Neuronal stem cell (in vitro differentiated cells): ENCODE results near the gene TBX2. TPM values are rescaled to one million over a fixed set of nuclear protein-coding genes. Genes with fewer than 3 reads are reported as not detected.

Experiments
- DNase-seq: peaks from one replicate; pipeline ENCODE4 v3.0.0-alpha.2; 2013; ENCODE audit warnings: low spot score
- H2AFZ ChIP-seq: one replicate; pipeline ENCODE4 v1.6.1; 2013; ENCODE audit warnings: mild to moderate bottlenecking, low read length, inconsistent platforms
- H2AK5ac ChIP-seq: 2 replicates; pipeline ENCODE4 v1.6.1; 2013; ENCODE audit warnings: low read depth, mild to moderate bottlenecking, inconsistent platforms, low read length, moderate library complexity, mixed read lengths
- H2BK120ac ChIP-seq: 2 replicates; pipeline ENCODE4 v1.6.1; 2013; ENCODE audit warnings: low read depth, mild to moderate bottlenecking, inconsistent platforms, low read length, moderate library complexity, mixed read lengths
- H2BK12ac ChIP-seq: one replicate; pipeline ENCODE4 v1.6.1; 2013; ENCODE audit warnings: low read length, inconsistent platforms
- H2BK15ac ChIP-seq: 2 replicates; pipeline ENCODE4 v1.6.1; 2013; ENCODE audit warnings: mild to moderate bottlenecking, low read length, inconsistent platforms, mixed read lengths
- H2BK5ac ChIP-seq: one replicate; pipeline ENCODE4 v1.6.1; 2013; ENCODE audit warnings: inconsistent platforms, mild to moderate bottlenecking, low read length, moderate library complexity
- H3K14ac ChIP-seq: one replicate; pipeline ENCODE4 v1.6.1; 2013; ENCODE audit warnings: low read length, inconsistent platforms
- H3K18ac ChIP-seq: 2 replicates; pipeline ENCODE4 v1.6.1; 2013; ENCODE audit warnings: low read length, inconsistent platforms
- H3K23ac ChIP-seq: 2 replicates; pipeline ENCODE4 v1.6.1; 2013; ENCODE audit warnings: low read depth, mild to moderate bottlenecking, mixed read lengths, low read length, inconsistent platforms; ENCODE audit not compliant: poor library complexity
- H3K27ac ChIP-seq: replicated peaks from 3 replicates; pipeline ENCODE4 v1.5.1; 2013; ENCODE audit warnings: low read length, inconsistent platforms
- H3K27me3 ChIP-seq, 3 experiments: 2 replicates each; pipeline ENCODE4 v1.6.1; 2013; ENCODE audit warnings: low read length in 3 of 3, mild to moderate bottlenecking in 2 of 3, inconsistent platforms in 1 of 3, low read depth in 1 of 3, mixed read lengths in 1 of 3, moderate library complexity in 1 of 3; ENCODE audit not compliant: control insufficient read depth in 3 of 3, insufficient read depth in 3 of 3
- H3K36me3 ChIP-seq, 2 donors: replicated peaks in 1 of 2; 2 replicates each; pipeline ENCODE4 v1.6.1; 2013; ENCODE audit warnings: low read length in 2 of 2; ENCODE audit not compliant: control insufficient read depth in 2 of 2, insufficient read depth in 2 of 2
- H3K4ac ChIP-seq: 2 replicates; pipeline ENCODE4 v1.6.1; 2013; ENCODE audit warnings: inconsistent platforms, mild to moderate bottlenecking, low read length, moderate library complexity
- H3K4me1 ChIP-seq, 2 donors: 1 replicate in 1 of 2; 2 replicates in 1 of 2; pipeline ENCODE4 v1.6.1; 2013; ENCODE audit warnings: low read length in 2 of 2, low read depth in 1 of 2; ENCODE audit not compliant: control insufficient read depth in 2 of 2, insufficient read depth in 1 of 2
- H3K4me2 ChIP-seq: one replicate; pipeline ENCODE4 v1.6.1; 2013; ENCODE audit warnings: mild to moderate bottlenecking, low read length, inconsistent platforms; ENCODE audit not compliant: insufficient read depth, poor library complexity, severe bottlenecking
- H3K4me3 ChIP-seq, 2 donors: 2 replicates each; pipeline ENCODE4 v1.5.1; 2013; ENCODE audit warnings: low read length in 2 of 2, mild to moderate bottlenecking in 2 of 2, inconsistent platforms in 1 of 2, moderate library complexity in 1 of 2
- H3K79me1 ChIP-seq: one replicate; pipeline ENCODE4 v1.6.1; 2013; ENCODE audit warnings: low read depth, mild to moderate bottlenecking, inconsistent platforms, low read length, moderate library complexity
- H3K9ac ChIP-seq: one replicate; pipeline ENCODE4 v1.6.1; 2013; ENCODE audit warnings: mild to moderate bottlenecking, low read depth, low read length, inconsistent platforms; ENCODE audit not compliant: poor library complexity
- H3K9me3 ChIP-seq, 2 donors: replicated peaks in 1 of 2; 2 replicates each; pipeline versions ENCODE3 to v1.6.1; 2013; ENCODE audit warnings: low read length in 2 of 2, mild to moderate bottlenecking in 2 of 2, inconsistent platforms in 1 of 2, low read depth in 1 of 2, mixed read lengths in 1 of 2, moderate library complexity in 1 of 2; ENCODE audit not compliant: control insufficient read depth in 2 of 2, insufficient read depth in 1 of 2
- H4K8ac ChIP-seq: one replicate; pipeline ENCODE4 v1.6.1; 2013; ENCODE audit warnings: low read depth, mild to moderate bottlenecking, inconsistent platforms, low read length, moderate library complexity
- H4K91ac ChIP-seq: one replicate; pipeline ENCODE4 v1.6.1; 2013; ENCODE audit warnings: low read length, low read depth, mild to moderate bottlenecking, inconsistent platforms; ENCODE audit not compliant: poor library complexity
- WGBS, 2 donors: extraction: QIAGEN DNeasy Blood & Tissue Kit; methylation state at CpG; one replicate each; pipeline ENCODE4 v1.1.7; 2013; ENCODE audit warnings: missing lambda C conversion rate in 2 of 2, mixed read lengths in 1 of 2; ENCODE audit not compliant: insufficient read length in 2 of 2, insufficient replicate concordance in 1 of 2; ENCODE audit errors: extremely low coverage in 2 of 2; 5-methylcytosine and 5-hydroxymethylcytosine counted together
- polyA plus RNA-seq, 2 experiments: library from polyadenylated mRNA; stranded (reverse); fragments of 200-250 nt; gene quantifications; one replicate each; pipeline ENCODE4 v1.2.3, GENCODE V29; 2013

The TBX2 gene
- polyA plus RNA-seq (2013, experiment 1 of 2), result not detected
- polyA plus RNA-seq (2013, experiment 2 of 2), result not detected

- no peaks in the 10 kb centered on the region for H3K36me3 ChIP-seq
- H3K18ac ChIP-seq, result peak within 1 kb of the TSS; percentile 80
- no peak within 1 kb of the TSS for H2BK12ac ChIP-seq
- H3K23ac ChIP-seq, result peak within 1 kb of the TSS; percentile 91
- no peak within 1 kb of the TSS for H2AK5ac ChIP-seq
- peaks cover 8 to 9% of the 10 kb centered on the region in 2 donors for H3K4me1 ChIP-seq
- H3K4ac ChIP-seq, result no peak within 1 kb of the TSS
- peaks cover 4% of the 10 kb centered on the region for H3K79me1 ChIP-seq
- H4K91ac ChIP-seq, result no peak within 1 kb of the TSS
- H2BK5ac ChIP-seq, result peak within 1 kb of the TSS; percentile 53
- WGBS, 2 donors, result no CpG with 5 or more reads among the region's 98 CpGs
- no peak within 1 kb of the TSS for H4K8ac ChIP-seq
- DNase-seq, result no peak
- H3K9ac ChIP-seq, result no peak within 1 kb of the TSS
- peak within 1 kb of the TSS; percentile 94 for H2AFZ ChIP-seq
- H3K4me2 ChIP-seq, result peak within 1 kb of the TSS; percentile 89
- no peak within 1 kb of the TSS for H3K14ac ChIP-seq
- H3K4me3 ChIP-seq, result peak within 1 kb of the TSS; percentile 49 to 68
- H3K27me3 ChIP-seq, result peaks cover 83 to 100% (median 92%) of the 10 kb centered on the region in 3 experiments
- no peak within 1 kb of the TSS for H2BK15ac ChIP-seq
- H2BK120ac ChIP-seq, result no peak within 1 kb of the TSS
- no peak within 1 kb of the TSS for H3K27ac ChIP-seq
- peaks cover 0 to 8% of the 10 kb centered on the region in 2 donors for H3K9me3 ChIP-seq
Measured at GRCh38 chr17:61399131-61400065, at the start of gene TBX2. Gene TBX2, plus strand, starts transcription at chr17:61399843. Its CDS starts 334 bp downstream, at chr17:61400177.

DNA sequence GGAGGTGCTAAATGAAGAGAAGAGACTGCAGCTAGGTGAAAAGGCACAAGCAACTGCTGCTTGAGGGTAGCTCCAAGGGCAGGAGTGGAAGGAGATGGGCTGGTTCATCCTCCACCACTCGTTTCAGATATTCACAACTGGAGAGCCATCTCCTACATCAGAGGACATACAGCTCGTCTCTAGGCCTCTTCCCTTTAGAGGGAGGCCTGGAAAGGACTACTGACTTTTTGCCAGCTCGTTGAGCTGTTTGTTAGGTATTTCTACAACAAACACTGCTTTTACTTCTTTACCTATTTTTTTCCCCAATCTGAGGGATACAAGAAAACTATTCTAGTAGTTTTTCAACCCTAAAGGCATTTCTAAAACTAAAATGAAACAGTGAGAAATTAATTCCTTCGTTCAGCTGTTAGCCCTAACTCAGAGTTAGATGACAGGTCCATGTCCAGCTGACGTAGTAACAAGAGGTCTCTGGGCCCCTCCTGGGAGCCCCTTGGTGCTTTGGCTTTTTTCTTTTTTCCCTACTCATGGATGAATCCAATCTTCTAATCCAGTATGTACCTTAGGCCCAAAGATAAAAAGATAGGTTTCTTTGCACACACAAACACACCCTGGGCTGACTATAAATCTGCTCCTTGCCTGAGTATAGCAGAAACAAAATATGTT is 47.8 kb upstream of the TBX2 start:
- Histone ChIP-seq H3K14ac (no peak overlapping the region), H4K91ac (no peak overlapping the region), H3K23ac (no peak overlapping the region), H3K36me3 (no peaks in the 10 kb centered on the region), H3K4me2 (no peak overlapping the region), H3K4ac (no peak overlapping the region), H3K4me3 (no peak overlapping the region), H3K79me1 (no peaks in the 10 kb centered on the region), H3K18ac (no peak overlapping the region), H2BK120ac (no peak overlapping the region), H2BK5ac (no peak overlapping the region), H2AK5ac (no peak overlapping the region), H2BK15ac (no peak overlapping the region), H3K27me3 (no peaks in the 10 kb centered on the region), H3K27ac (no peak overlapping the region), H2BK12ac (no peak overlapping the region), H3K9ac (no peak overlapping the region), H4K8ac (no peak overlapping the region), H3K9me3 (peaks cover 0 to 3% of the 10 kb centered on the region in 2 donors), H2AFZ (no peak overlapping the region), H3K4me1 (peaks cover 9 to 12% of the 10 kb centered on the region in 2 donors)
- DNase-seq, result no peak
- no CpG with 5 or more reads among the region's 5 CpGs for WGBS, 2 donors

DNA sequence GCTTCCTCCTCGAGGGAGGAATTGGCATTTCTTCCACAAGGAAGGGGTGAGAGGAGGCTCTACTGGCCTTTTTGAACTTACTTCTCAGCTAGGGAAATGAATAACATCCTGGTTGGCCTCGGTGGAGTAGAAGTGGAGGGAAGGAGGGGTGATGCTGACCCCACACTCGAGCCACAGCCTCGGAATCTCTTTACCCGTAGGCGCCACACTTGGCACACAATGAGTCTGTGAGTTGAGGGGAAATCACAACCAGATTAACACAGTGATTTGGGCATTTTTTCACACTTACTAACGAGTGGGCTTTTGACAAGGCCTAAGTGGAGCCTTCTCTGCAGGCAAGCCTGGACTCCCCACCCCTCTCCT is 47.3 kb upstream of the TBX2 start:
- no peak overlapping the region for H3K14ac ChIP-seq
- no peak overlapping the region for H4K8ac ChIP-seq
- H4K91ac ChIP-seq, result no peak overlapping the region
- no peak overlapping the region for H2BK12ac ChIP-seq
- H3K9me3 ChIP-seq, result peaks cover 0 to 3% of the 10 kb centered on the region in 2 donors
- H2AK5ac ChIP-seq, result no peak overlapping the region
- H3K27ac ChIP-seq, result no peak overlapping the region
- H2BK120ac ChIP-seq, result no peak overlapping the region
- no peaks in the 10 kb centered on the region for H3K79me1 ChIP-seq
- no CpG with 5 or more reads among the region's 7 CpGs for WGBS, 2 donors
- no peak overlapping the region for H2BK5ac ChIP-seq
- H2BK15ac ChIP-seq, result no peak overlapping the region
- H3K18ac ChIP-seq, result no peak overlapping the region
- no peaks in the 10 kb centered on the region for H3K36me3 ChIP-seq
- H3K4me1 ChIP-seq, result peaks cover 9 to 12% of the 10 kb centered on the region in 2 donors
- DNase-seq, result no peak
- H3K9ac ChIP-seq, result no peak overlapping the region
- H3K23ac ChIP-seq, result no peak overlapping the region
- H3K4me3 ChIP-seq, result no peak overlapping the region
- peak overlapping the region; percentile 50 for H2AFZ ChIP-seq
- H3K4ac ChIP-seq, result no peak overlapping the region
- H3K27me3 ChIP-seq, result no peaks in the 10 kb centered on the region
- no peak overlapping the region for H3K4me2 ChIP-seq
